CD1c-positive myeloid dendritic cell (primary cell): ENCODE data around the gene CMIP.

Source experiments
- DNase-seq: peaks from one replicate; pipeline ENCODE4 v3.0.0-alpha.2; 2016; ENCODE audit errors: extremely low spot score

The CMIP gene

GRCh38 chr16:81696961-81697615, 252.5 kb downstream of the CMIP start:
- DNase-seq: peak; percentile 43

- no peak for DNase-seq
Measured at GRCh38 chr16:81697616-81698309, 253.2 kb downstream of the CMIP start.

GRCh38 chr16:81698310-81698641, 253.7 kb downstream of the CMIP start:
- DNase-seq: no peak

GRCh38 chr16:81699596-81699995, 255.0 kb downstream of the CMIP start:
- DNase-seq: no peak

- no peak for DNase-seq
Measured at GRCh38 chr16:81700071-81700779, 255.6 kb downstream of the CMIP start.

- no peak for DNase-seq
Measured at GRCh38 chr16:81700780-81701165, 256.2 kb downstream of the CMIP start.

GRCh38 chr16:81701296-81701970, 256.8 kb downstream of the CMIP start:
- DNase-seq: no peak

GRCh38 chr16:81702506-81702905, 257.9 kb downstream of the CMIP start:
- no peak for DNase-seq

- no peak for DNase-seq
Measured at GRCh38 chr16:81703177-81704155, 258.9 kb downstream of the CMIP start.

GRCh38 chr16:81705261-81705660, 260.7 kb downstream of the CMIP start:
- DNase-seq: no peak

- no peak for DNase-seq
Measured at GRCh38 chr16:81706327-81707295, 262.0 kb downstream of the CMIP start.

GRCh38 chr16:81707411-81708265, 263.0 kb downstream of the CMIP start:
- DNase-seq: no peak

- no peak for DNase-seq
Measured at GRCh38 chr16:81708266-81709015, 263.8 kb downstream of the CMIP start.

GRCh38 chr16:81709016-81709900, 264.6 kb downstream of the CMIP start:
- DNase-seq: no peak

GRCh38 chr16:81710044-81710443, 265.4 kb downstream of the CMIP start:
- no peak for DNase-seq

- no peak for DNase-seq
Measured at GRCh38 chr16:81710596-81710995, 266.0 kb downstream of the CMIP start.

- DNase-seq: peak; percentile 9
Measured at GRCh38 chr16:81711657-81712319, 267.2 kb downstream of the CMIP start.
